ENCODE results near the gene LKAAEAR1. TPM values are rescaled to one million over a fixed set of nuclear protein-coding genes. Genes with fewer than 3 reads are reported as not detected.
A peak's percentile ranks its signal among the peaks of the same experiment; 100 is the strongest.

LKAAEAR1 gene
- total and polyA plus RNA-seq, 2 of the 13 experiments (the other 11 are each of a cell fraction or from before 2014, with no cell fraction given): not detected

DNA sequence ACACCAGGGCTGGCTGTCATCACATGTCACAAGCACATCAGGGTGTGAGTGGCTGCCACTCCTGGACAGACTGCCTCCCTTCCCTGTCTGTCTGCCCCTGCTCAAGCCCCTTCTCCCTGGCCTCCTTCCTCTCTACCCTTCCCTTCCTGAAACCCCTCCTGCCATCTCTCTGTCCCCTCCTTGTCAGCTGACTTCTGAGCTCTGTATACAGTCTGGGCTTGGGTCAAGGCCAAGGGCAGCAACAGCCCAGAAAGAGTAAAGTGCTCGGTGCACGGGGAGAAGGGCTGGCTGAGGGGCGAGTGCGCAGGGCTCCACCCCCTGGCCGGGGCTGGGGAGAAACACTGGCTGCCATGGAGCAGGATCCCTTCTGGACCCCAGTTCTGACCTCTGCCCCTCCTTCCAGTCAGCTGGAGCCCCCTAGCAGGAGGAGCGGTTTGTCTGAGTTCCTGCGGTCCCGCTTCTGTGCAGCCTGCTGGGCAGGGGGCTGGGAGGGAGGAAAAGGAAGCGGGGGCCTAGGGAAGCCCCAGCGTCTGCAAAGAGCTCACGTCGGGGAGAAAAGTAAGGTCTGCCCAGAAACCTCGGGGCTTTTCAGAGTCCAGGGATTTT, 2.0 kb downstream of the LKAAEAR1 start (continued):
- no peak for TF ChIP-seq ZNF790 (CRISPR knock-in tag; IDR thresholded peaks at IDR 0.05; ENCODE audit: borderline replicate concordance)
- TF ChIP-seq ZNF547 (CRISPR knock-in tag; IDR thresholded peaks at IDR 0.05): no peak
- no peak for TF ChIP-seq XRCC5 (optimal IDR thresholded peaks at IDR 0.05; ENCODE audit: low read length)
- no peak for TF ChIP-seq GABPA (IDR thresholded peaks at IDR 0.05; ENCODE audit: low read depth, low read length)
- TF ChIP-seq GABPA (CRISPR knock-in tag; IDR thresholded peaks at IDR 0.05; ENCODE audit: low read depth): no peak
- TF ChIP-seq TCF7L2 (IDR thresholded peaks at IDR 0.05; ENCODE audit: low read depth, low read length): no peak
- TF ChIP-seq, protein P1, sequence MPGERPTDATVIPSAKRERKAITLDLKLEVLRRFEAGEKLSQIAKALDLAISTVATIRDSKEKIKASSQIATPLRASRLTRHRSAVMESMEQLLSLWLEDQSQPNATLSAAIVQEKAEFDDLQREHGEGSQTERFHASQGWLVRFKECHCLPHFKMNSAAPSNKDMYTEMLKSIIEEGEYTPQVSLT (CRISPR knock-in tag; IDR thresholded peaks at IDR 0.05; ENCODE audit: borderline replicate concordance, low read depth): no peak
- TF ChIP-seq, protein P2, sequence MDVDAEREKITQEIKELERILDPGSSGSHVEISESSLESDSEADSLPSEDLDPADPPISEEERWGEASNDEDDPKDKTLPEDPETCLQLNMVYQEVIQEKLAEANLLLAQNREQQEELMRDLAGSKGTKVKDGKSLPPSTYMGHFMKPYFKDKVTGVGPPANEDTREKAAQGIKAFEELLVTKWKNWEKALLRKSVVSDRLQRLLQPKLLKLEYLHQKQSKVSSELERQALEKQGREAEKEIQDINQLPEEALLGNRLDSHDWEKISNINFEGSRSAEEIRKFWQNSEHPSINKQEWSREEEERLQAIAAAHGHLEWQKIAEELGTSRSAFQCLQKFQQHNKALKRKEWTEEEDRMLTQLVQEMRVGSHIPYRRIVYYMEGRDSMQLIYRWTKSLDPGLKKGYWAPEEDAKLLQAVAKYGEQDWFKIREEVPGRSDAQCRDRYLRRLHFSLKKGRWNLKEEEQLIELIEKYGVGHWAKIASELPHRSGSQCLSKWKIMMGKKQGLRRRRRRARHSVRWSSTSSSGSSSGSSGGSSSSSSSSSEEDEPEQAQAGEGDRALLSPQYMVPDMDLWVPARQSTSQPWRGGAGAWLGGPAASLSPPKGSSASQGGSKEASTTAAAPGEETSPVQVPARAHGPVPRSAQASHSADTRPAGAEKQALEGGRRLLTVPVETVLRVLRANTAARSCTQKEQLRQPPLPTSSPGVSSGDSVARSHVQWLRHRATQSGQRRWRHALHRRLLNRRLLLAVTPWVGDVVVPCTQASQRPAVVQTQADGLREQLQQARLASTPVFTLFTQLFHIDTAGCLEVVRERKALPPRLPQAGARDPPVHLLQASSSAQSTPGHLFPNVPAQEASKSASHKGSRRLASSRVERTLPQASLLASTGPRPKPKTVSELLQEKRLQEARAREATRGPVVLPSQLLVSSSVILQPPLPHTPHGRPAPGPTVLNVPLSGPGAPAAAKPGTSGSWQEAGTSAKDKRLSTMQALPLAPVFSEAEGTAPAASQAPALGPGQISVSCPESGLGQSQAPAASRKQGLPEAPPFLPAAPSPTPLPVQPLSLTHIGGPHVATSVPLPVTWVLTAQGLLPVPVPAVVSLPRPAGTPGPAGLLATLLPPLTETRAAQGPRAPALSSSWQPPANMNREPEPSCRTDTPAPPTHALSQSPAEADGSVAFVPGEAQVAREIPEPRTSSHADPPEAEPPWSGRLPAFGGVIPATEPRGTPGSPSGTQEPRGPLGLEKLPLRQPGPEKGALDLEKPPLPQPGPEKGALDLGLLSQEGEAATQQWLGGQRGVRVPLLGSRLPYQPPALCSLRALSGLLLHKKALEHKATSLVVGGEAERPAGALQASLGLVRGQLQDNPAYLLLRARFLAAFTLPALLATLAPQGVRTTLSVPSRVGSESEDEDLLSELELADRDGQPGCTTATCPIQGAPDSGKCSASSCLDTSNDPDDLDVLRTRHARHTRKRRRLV (CRISPR knock-in tag; IDR thresholded peaks at IDR 0.05): no peak
- TF ChIP-seq, protein P3, sequence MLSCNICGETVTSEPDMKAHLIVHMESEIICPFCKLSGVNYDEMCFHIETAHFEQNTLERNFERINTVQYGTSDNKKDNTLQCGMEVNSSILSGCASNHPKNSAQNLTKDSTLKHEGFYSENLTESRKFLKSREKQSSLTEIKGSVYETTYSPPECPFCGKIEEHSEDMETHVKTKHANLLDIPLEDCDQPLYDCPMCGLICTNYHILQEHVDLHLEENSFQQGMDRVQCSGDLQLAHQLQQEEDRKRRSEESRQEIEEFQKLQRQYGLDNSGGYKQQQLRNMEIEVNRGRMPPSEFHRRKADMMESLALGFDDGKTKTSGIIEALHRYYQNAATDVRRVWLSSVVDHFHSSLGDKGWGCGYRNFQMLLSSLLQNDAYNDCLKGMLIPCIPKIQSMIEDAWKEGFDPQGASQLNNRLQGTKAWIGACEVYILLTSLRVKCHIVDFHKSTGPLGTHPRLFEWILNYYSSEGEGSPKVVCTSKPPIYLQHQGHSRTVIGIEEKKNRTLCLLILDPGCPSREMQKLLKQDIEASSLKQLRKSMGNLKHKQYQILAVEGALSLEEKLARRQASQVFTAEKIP (CRISPR knock-in tag; IDR thresholded peaks at IDR 0.05; ENCODE audit: borderline replicate concordance): no peak
- TF ChIP-seq HMGA1 (CRISPR knock-in tag; conservative IDR thresholded peaks at IDR 0.05): no peak
- TF ChIP-seq ZNF530 (CRISPR knock-in tag; IDR thresholded peaks at IDR 0.05; ENCODE audit: low read depth): no peak
- TF ChIP-seq ZNF264 (CRISPR knock-in tag; IDR thresholded peaks at IDR 0.05): no peak
- TF ChIP-seq ZC3H4 (CRISPR knock-in tag; IDR thresholded peaks at IDR 0.05; ENCODE audit: borderline replicate concordance): no peak
- no peak for TF ChIP-seq ZNF224 (CRISPR knock-in tag; IDR thresholded peaks at IDR 0.05)
- no peak for TF ChIP-seq ZNF782 (CRISPR knock-in tag; IDR thresholded peaks at IDR 0.05; ENCODE audit: borderline replicate concordance)
- TF ChIP-seq HNRNPK (IDR thresholded peaks at IDR 0.05; ENCODE audit: low read depth, low read length, poor library complexity, severe bottlenecking): no peak
- no peak for TF ChIP-seq ZNF329 (CRISPR knock-in tag; IDR thresholded peaks at IDR 0.05; ENCODE audit: low read depth)
- no peak for TF ChIP-seq REPIN1 (CRISPR knock-in tag; IDR thresholded peaks at IDR 0.05; ENCODE audit: borderline replicate concordance, low read depth)
- TF ChIP-seq, protein P4, sequence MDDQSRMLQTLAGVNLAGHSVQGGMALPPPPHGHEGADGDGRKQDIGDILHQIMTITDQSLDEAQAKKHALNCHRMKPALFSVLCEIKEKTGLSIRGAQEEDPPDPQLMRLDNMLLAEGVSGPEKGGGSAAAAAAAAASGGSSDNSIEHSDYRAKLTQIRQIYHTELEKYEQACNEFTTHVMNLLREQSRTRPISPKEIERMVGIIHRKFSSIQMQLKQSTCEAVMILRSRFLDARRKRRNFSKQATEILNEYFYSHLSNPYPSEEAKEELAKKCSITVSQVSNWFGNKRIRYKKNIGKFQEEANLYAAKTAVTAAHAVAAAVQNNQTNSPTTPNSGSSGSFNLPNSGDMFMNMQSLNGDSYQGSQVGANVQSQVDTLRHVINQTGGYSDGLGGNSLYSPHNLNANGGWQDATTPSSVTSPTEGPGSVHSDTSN (CRISPR knock-in tag; IDR thresholded peaks at IDR 0.05; ENCODE audit: borderline replicate concordance): no peak
- TF ChIP-seq ARNTL (CRISPR knock-in tag; IDR thresholded peaks at IDR 0.05): peak; percentile 59; the same call in 1 of the 2 replicates
- no peak for TF ChIP-seq ZZZ3 (CRISPR knock-in tag; IDR thresholded peaks at IDR 0.05; ENCODE audit: borderline replicate concordance)
- TF ChIP-seq KDM1A (CRISPR knock-in tag; IDR thresholded peaks at IDR 0.05): no peak

Measured in HepG2 (cell line).